ENCODE results near the gene SORL1. TPM values are rescaled to one million over a fixed set of nuclear protein-coding genes. Genes with fewer than 3 reads are reported as not detected.
"Not testable (repeated sequence)": the region's sequence is repeated elsewhere in the genome, so short reads cannot be mapped to it uniquely, and the experiment has no call there.

The SORL1 gene
- total and polyA plus RNA-seq, 3 experiments from 2014 or later: 44.5 to 220 (median 46.9) TPM

GRCh38 chr11:121503051-121503450 lies 50.9 kb downstream of the SORL1 start:
- no peaks in the 10 kb centered on the region for H3K9me3 ChIP-seq (ENCODE audit: low read length)
- Mint-ChIP-seq H3K27ac (peak overlapping the region in 3 of 8 donors; percentile 26 to 77 (median 30)), H3K27me3 (peaks cover 0 to 3% of the 10 kb centered on the region in 2 donors), H3K4me3 (no peak overlapping the region), H3K4me1 (peaks cover 53 to 73% (median 53%) of the 10 kb centered on the region in 3 donors), H3K9me3 (peaks cover 7 to 18% (median 15%) of the 10 kb centered on the region in 5 donors), H3K36me3 (peaks cover 49 to 85% (median 64%) of the 10 kb centered on the region in 3 donors)
- H3K36me3 ChIP-seq (ENCODE audit: insufficient read depth, low read length): peaks cover 22% of the 10 kb centered on the region
- no peak overlapping the region for H3K4me3 ChIP-seq (ENCODE audit: low read length)
- no peaks in the 10 kb centered on the region for H3K27me3 ChIP-seq (ENCODE audit: insufficient read depth, low read length, poor library complexity, severe bottlenecking)
- ChIA-PET POLR2A (no interaction called here), CTCF (no interaction called here)
- no peak overlapping the region for H3K27ac ChIP-seq (ENCODE audit: low read depth, low read length)
- H3K4me1 ChIP-seq (ENCODE audit: insufficient read depth, low read length): peaks cover 1% of the 10 kb centered on the region
- DNase-seq: no peak

GRCh38 chr11:121506237-121506636 lies 54.1 kb downstream of the SORL1 start:
- H3K36me3 Mint-ChIP-seq: peaks cover 50 to 81% (median 69%) of the 10 kb centered on the region in 3 donors
- peaks cover 7 to 18% (median 15%) of the 10 kb centered on the region in 5 donors for H3K9me3 Mint-ChIP-seq
- H3K27me3 ChIP-seq (ENCODE audit: insufficient read depth, low read length, poor library complexity, severe bottlenecking); POLR2A ChIA-PET; H3K4me3 ChIP-seq (ENCODE audit: low read length); H3K4me3 Mint-ChIP-seq; H3K9me3 ChIP-seq (ENCODE audit: low read length); DNase-seq; CTCF ChIA-PET; H3K27ac ChIP-seq (ENCODE audit: low read depth, low read length); H3K27me3 Mint-ChIP-seq: not testable (repeated sequence)
- H3K27ac Mint-ChIP-seq: peak overlapping the region in 5 of 8 donors; percentile 8 to 94 (median 55)
- Histone ChIP-seq H3K4me1 (ENCODE audit: insufficient read depth, low read length) (peaks cover 12% of the 10 kb centered on the region), H3K36me3 (ENCODE audit: insufficient read depth, low read length) (peaks cover 14% of the 10 kb centered on the region)
- H3K4me1 Mint-ChIP-seq: peaks cover 56 to 81% (median 64%) of the 10 kb centered on the region in 3 donors

GRCh38 chr11:121508449-121508848 lies 56.3 kb downstream of the SORL1 start:
- Histone ChIP-seq H3K4me1 (ENCODE audit: insufficient read depth, low read length) (peaks cover 12% of the 10 kb centered on the region), H3K4me3 (ENCODE audit: low read length) (no peak overlapping the region), H3K36me3 (ENCODE audit: insufficient read depth, low read length) (peaks cover 21% of the 10 kb centered on the region), H3K9me3 (ENCODE audit: low read length) (no peaks in the 10 kb centered on the region), H3K27me3 (ENCODE audit: insufficient read depth, low read length, poor library complexity, severe bottlenecking) (no peaks in the 10 kb centered on the region), H3K27ac (ENCODE audit: low read depth, low read length) (no peak overlapping the region)
- H3K36me3 Mint-ChIP-seq: peaks cover 58 to 87% (median 59%) of the 10 kb centered on the region in 3 donors
- DNase-seq: no peak
- H3K27me3 Mint-ChIP-seq: peaks cover 0 to 3% of the 10 kb centered on the region in 2 donors
- POLR2A ChIA-PET: no interaction called here
- H3K9me3 Mint-ChIP-seq: peaks cover 7 to 18% (median 15%) of the 10 kb centered on the region in 5 donors
- H3K27ac Mint-ChIP-seq: peak overlapping the region in 6 of 8 donors; percentile 4 to 86 (median 44)
- no peak overlapping the region for H3K4me3 Mint-ChIP-seq
- H3K4me1 Mint-ChIP-seq: peaks cover 71 to 92% (median 73%) of the 10 kb centered on the region in 3 donors
- CTCF ChIA-PET: interaction anchor here (0.7 to 1.0 kb wide), 2 partner anchors 14 to 57 kb away, joined by 3 read pairs; no protein-coding TSS in a partner anchor

- no peak for DNase-seq
- H3K4me1 ChIP-seq (ENCODE audit: insufficient read depth, low read length): peaks cover 22% of the 10 kb centered on the region
- H3K4me3 Mint-ChIP-seq: no peak overlapping the region
- H3K36me3 Mint-ChIP-seq: peaks cover 51 to 90% (median 56%) of the 10 kb centered on the region in 3 donors
- ChIA-PET POLR2A (no interaction called here), CTCF (no interaction called here)
- peaks cover 0 to 3% of the 10 kb centered on the region in 2 donors for H3K27me3 Mint-ChIP-seq
- H3K27me3 ChIP-seq (ENCODE audit: insufficient read depth, low read length, poor library complexity, severe bottlenecking): no peaks in the 10 kb centered on the region
- H3K27ac Mint-ChIP-seq: peak overlapping the region in 5 of 8 donors; percentile 37 to 80 (median 55)
- peaks cover 4 to 16% (median 15%) of the 10 kb centered on the region in 5 donors for H3K9me3 Mint-ChIP-seq
- H3K36me3 ChIP-seq (ENCODE audit: insufficient read depth, low read length): peaks cover 39% of the 10 kb centered on the region
- no peaks in the 10 kb centered on the region for H3K9me3 ChIP-seq (ENCODE audit: low read length)
- H3K27ac ChIP-seq (ENCODE audit: low read depth, low read length): no peak overlapping the region
- H3K4me1 Mint-ChIP-seq: peaks cover 77 to 95% (median 79%) of the 10 kb centered on the region in 3 donors
- H3K4me3 ChIP-seq (ENCODE audit: low read length): no peak overlapping the region
Observed at GRCh38 chr11:121510438-121510837, 58.3 kb downstream of the SORL1 start.

- Histone ChIP-seq H3K36me3 (ENCODE audit: insufficient read depth, low read length) (peaks cover 45% of the 10 kb centered on the region), H3K4me3 (ENCODE audit: low read length) (no peak overlapping the region), H3K27me3 (ENCODE audit: insufficient read depth, low read length, poor library complexity, severe bottlenecking) (no peaks in the 10 kb centered on the region), H3K4me1 (ENCODE audit: insufficient read depth, low read length) (peaks cover 22% of the 10 kb centered on the region), H3K27ac (ENCODE audit: low read depth, low read length) (no peak overlapping the region), H3K9me3 (ENCODE audit: low read length) (no peaks in the 10 kb centered on the region)
- Mint-ChIP-seq H3K4me1 (peaks cover 71 to 90% (median 79%) of the 10 kb centered on the region in 3 donors), H3K4me3 (peak overlapping the region in 3 of 7 donors; percentile 6 to 48 (median 39)), H3K36me3 (peaks cover 38 to 86% (median 42%) of the 10 kb centered on the region in 3 donors), H3K27me3 (no peaks in the 10 kb centered on the region), H3K27ac (peak overlapping the region in 7 of 8 donors; percentile 29 to 90 (median 76)), H3K9me3 (no peaks in the 10 kb centered on the region)
- CTCF ChIA-PET: interaction anchor here (1.1 kb wide), 1 partner anchor 60 kb away, joined by 3 read pairs; the partner anchor contains the start of genes SORL1 and SORL1-AS1
- DNase-seq: no peak
- POLR2A ChIA-PET: no interaction called here
Observed at GRCh38 chr11:121512468-121513465, 60.7 kb downstream of the SORL1 start.

- Histone ChIP-seq H3K36me3 (ENCODE audit: insufficient read depth, low read length) (peaks cover 46% of the 10 kb centered on the region), H3K27ac (ENCODE audit: low read depth, low read length) (no peak overlapping the region), H3K4me3 (ENCODE audit: low read length) (no peak overlapping the region), H3K4me1 (ENCODE audit: insufficient read depth, low read length) (peaks cover 13% of the 10 kb centered on the region), H3K27me3 (ENCODE audit: insufficient read depth, low read length, poor library complexity, severe bottlenecking) (no peaks in the 10 kb centered on the region), H3K9me3 (ENCODE audit: low read length) (no peaks in the 10 kb centered on the region)
- Mint-ChIP-seq H3K4me3 (peak overlapping the region in 2 of 7 donors; percentile 60 to 66), H3K27ac (peak overlapping the region in 7 of 8 donors; percentile 83 to 96 (median 90)), H3K36me3 (peaks cover 33 to 88% (median 40%) of the 10 kb centered on the region in 3 donors), H3K4me1 (peaks cover 68 to 88% (median 77%) of the 10 kb centered on the region in 3 donors), H3K9me3 (no peaks in the 10 kb centered on the region), H3K27me3 (no peaks in the 10 kb centered on the region)
- no peak for DNase-seq
- ChIA-PET POLR2A (no interaction called here), CTCF (interaction anchor here (0.9 to 1.2 kb wide), 3 partner anchors 14 to 178 kb away, joined by 3 read pairs; partner anchors contain the start of genes SORL1 and SORL1-AS1)
Observed at GRCh38 chr11:121513807-121514206, 61.7 kb downstream of the SORL1 start.

GRCh38 chr11:121514432-121515334 lies 62.6 kb downstream of the SORL1 start:
- Mint-ChIP-seq H3K27me3 (peaks cover 0 to 1% of the 10 kb centered on the region in 2 donors), H3K27ac (peak overlapping the region; percentile 64 to 96 (median 88)), H3K36me3 (peaks cover 33 to 91% (median 39%) of the 10 kb centered on the region in 3 donors), H3K9me3 (no peaks in the 10 kb centered on the region), H3K4me3 (peak overlapping the region in 6 of 7 donors; percentile 8 to 66 (median 49)), H3K4me1 (peaks cover 66 to 83% (median 73%) of the 10 kb centered on the region in 3 donors)
- ChIA-PET CTCF (interaction anchor here (1.2 kb wide), 1 partner anchor 15 kb away, joined by 3 read pairs; no protein-coding TSS in a partner anchor), POLR2A (no interaction called here)
- peak in 2 of 5 donors; percentile 35 to 42 for DNase-seq
- Histone ChIP-seq H3K27ac (ENCODE audit: low read depth, low read length) (no peak overlapping the region), H3K4me1 (ENCODE audit: insufficient read depth, low read length) (peaks cover 9% of the 10 kb centered on the region), H3K27me3 (ENCODE audit: insufficient read depth, low read length, poor library complexity, severe bottlenecking) (no peaks in the 10 kb centered on the region), H3K4me3 (ENCODE audit: low read length) (no peak overlapping the region), H3K9me3 (ENCODE audit: low read length) (no peaks in the 10 kb centered on the region), H3K36me3 (ENCODE audit: insufficient read depth, low read length) (peaks cover 46% of the 10 kb centered on the region)
